H9 (cell line): ENCODE data around the gene PTPN11. TPM values are rescaled to one million over a fixed set of nuclear protein-coding genes. Genes with fewer than 3 reads are reported as not detected.

Experiments used
- DNase-seq: peaks from one replicate; pipeline ENCODE4 v3.0.0-alpha.2; 2017
- H2AFZ ChIP-seq: one replicate; pipeline ENCODE4 v1.6.1; 2013; ENCODE audit warnings: mild to moderate bottlenecking, low read length, control low read depth, moderate library complexity
- H2AK5ac ChIP-seq: 2 replicates; pipeline ENCODE4 v1.6.1; 2013; ENCODE audit warnings: low read length, control low read depth, mixed read lengths; ENCODE audit not compliant: insufficient read length
- H2BK120ac ChIP-seq: one replicate; pipeline ENCODE4 v1.6.1; 2013; ENCODE audit warnings: low read depth, mild to moderate bottlenecking, low read length, control low read depth, inconsistent platforms; ENCODE audit not compliant: poor library complexity, severe bottlenecking
- H2BK12ac ChIP-seq: 2 replicates; pipeline ENCODE4 v1.6.1; 2013; ENCODE audit warnings: low read length, control low read depth, mixed read lengths, low read depth; ENCODE audit not compliant: insufficient read length
- H2BK15ac ChIP-seq: 2 replicates; pipeline ENCODE4 v1.6.1; 2013; ENCODE audit warnings: low read depth, low read length, control low read depth
- H2BK20ac ChIP-seq: one replicate; pipeline ENCODE4 v1.6.1; 2013; ENCODE audit warnings: low read depth, mild to moderate bottlenecking, low read length, control low read depth, inconsistent platforms; ENCODE audit not compliant: poor library complexity, severe bottlenecking
- H2BK5ac ChIP-seq: 2 replicates; pipeline ENCODE4 v1.6.1; 2013; ENCODE audit warnings: low read length, control low read depth, mixed read lengths; ENCODE audit not compliant: insufficient read length
- H3K14ac ChIP-seq: 2 replicates; pipeline ENCODE4 v1.6.1; 2013; ENCODE audit warnings: low read length, control low read depth; ENCODE audit not compliant: insufficient read depth
- H3K18ac ChIP-seq: 2 replicates; pipeline ENCODE4 v1.6.1; 2013; ENCODE audit warnings: low read depth, mild to moderate bottlenecking, mixed read lengths, low read length, control low read depth; ENCODE audit not compliant: insufficient read length
- H3K23ac ChIP-seq: 2 replicates; pipeline ENCODE4 v1.6.1; 2013; ENCODE audit warnings: low read length, control low read depth, mixed read lengths, low read depth; ENCODE audit not compliant: insufficient read length
- H3K23me2 ChIP-seq: 2 replicates; pipeline ENCODE4 v1.6.1; 2013; ENCODE audit warnings: low read depth, mild to moderate bottlenecking, mixed read lengths, low read length, control low read depth; ENCODE audit not compliant: insufficient read length, poor library complexity, severe bottlenecking
- H3K27ac ChIP-seq: 2 replicates; pipeline ENCODE4 v1.5.1; 2013; ENCODE audit warnings: low read length, control low read depth, mixed read lengths, low read depth; ENCODE audit not compliant: insufficient read length
- H3K27me3 ChIP-seq: 2 replicates; pipeline ENCODE4 v1.6.1; 2013; ENCODE audit warnings: low read length, control low read depth, inconsistent platforms; ENCODE audit not compliant: insufficient read depth
- H3K4ac ChIP-seq: 2 replicates; pipeline ENCODE4 v1.6.1; 2013; ENCODE audit warnings: low read depth, mild to moderate bottlenecking, control low read depth, inconsistent platforms, low read length, moderate library complexity
- H3K4me1 ChIP-seq: 2 replicates; pipeline ENCODE4 v1.6.1; 2013; ENCODE audit warnings: low read length, control low read depth, inconsistent platforms; ENCODE audit not compliant: insufficient read depth
- H3K4me2 ChIP-seq: 2 replicates; pipeline ENCODE4 v1.6.1; 2013; ENCODE audit warnings: low read length, control low read depth, mixed read lengths; ENCODE audit not compliant: insufficient read length, insufficient read depth
- H3K56ac ChIP-seq: 2 replicates; pipeline ENCODE4 v1.6.1; 2013; ENCODE audit warnings: low read depth, mild to moderate bottlenecking, mixed read lengths, low read length, control low read depth; ENCODE audit not compliant: insufficient read length
- H3K79me1 ChIP-seq: 2 replicates; pipeline ENCODE4 v1.6.1; 2013; ENCODE audit warnings: low read depth, mild to moderate bottlenecking, moderate library complexity, low read length, control low read depth, inconsistent platforms; ENCODE audit not compliant: insufficient read depth, poor library complexity, severe bottlenecking
- H3K79me2 ChIP-seq: 2 replicates; pipeline ENCODE4 v1.6.1; 2013; ENCODE audit warnings: low read length, control low read depth, inconsistent platforms; ENCODE audit not compliant: insufficient read depth
- H3K9ac ChIP-seq: 2 replicates; pipeline ENCODE4 v1.6.1; 2013; ENCODE audit warnings: low read length, control low read depth, mixed read lengths; ENCODE audit not compliant: insufficient read length; ENCODE audit errors: extremely low read depth
- H3K9me3 ChIP-seq: one replicate; pipeline ENCODE4 v1.6.1; 2013; ENCODE audit warnings: low read depth, low read length, inconsistent platforms; ENCODE audit not compliant: control insufficient read depth
- H3T11ph ChIP-seq: one replicate; pipeline ENCODE4 v1.6.1; 2013; ENCODE audit warnings: mild to moderate bottlenecking, low read length, control low read depth, inconsistent platforms
- H4K20me1 ChIP-seq: one replicate; pipeline ENCODE4 v1.6.1; 2013; ENCODE audit not compliant: control insufficient read depth, insufficient read length, insufficient read depth
- H4K5ac ChIP-seq: 2 replicates; pipeline ENCODE4 v1.6.1; 2013; ENCODE audit warnings: low read depth, mild to moderate bottlenecking, mixed read lengths, low read length, control low read depth; ENCODE audit not compliant: insufficient read length
- H4K8ac ChIP-seq: replicated peaks from 2 replicates; pipeline ENCODE4 v1.6.1; 2013; ENCODE audit warnings: low read length, control low read depth, mixed read lengths, low read depth; ENCODE audit not compliant: insufficient read length
- H4K91ac ChIP-seq: 2 replicates; pipeline ENCODE4 v1.6.1; 2013; ENCODE audit warnings: low read depth, mild to moderate bottlenecking, moderate library complexity, mixed read lengths, low read length, control low read depth; ENCODE audit not compliant: insufficient read length
- H3K27ac Mint-ChIP-seq, 3 experiments: 2 replicates in 2 of 3; 3 replicates in 1 of 3; pipeline ENCODE4 v1.8.0; 2020 to 2021; ENCODE audit warnings: mixed read lengths in 3 of 3, mild to moderate bottlenecking in 1 of 3, moderate library complexity in 1 of 3
- H3K27me3 Mint-ChIP-seq: 2 replicates; pipeline ENCODE4 v1.8.0; 2021; ENCODE audit warnings: low read depth, mild to moderate bottlenecking, moderate library complexity, mixed read lengths
- H3K36me3 Mint-ChIP-seq, 3 experiments: 2 replicates in 2 of 3; 3 replicates in 1 of 3; pipeline ENCODE4 v1.8.0; 2020 to 2021; ENCODE audit warnings: low read depth in 3 of 3, mixed read lengths in 3 of 3; ENCODE audit not compliant: insufficient read depth in 1 of 3
- H3K4me1 Mint-ChIP-seq, 2 experiments: 2 replicates each; pipeline ENCODE4 v1.8.0; 2020; ENCODE audit warnings: mixed read lengths in 2 of 2
- H3K4me3 Mint-ChIP-seq, 2 experiments: 2 replicates in 1 of 2; 3 replicates in 1 of 2; pipeline ENCODE4 v1.8.0; 2020 to 2021; ENCODE audit warnings: mild to moderate bottlenecking in 2 of 2, mixed read lengths in 2 of 2, moderate library complexity in 1 of 2
- H3K9me3 Mint-ChIP-seq, 2 experiments: 2 replicates in 1 of 2; 3 replicates in 1 of 2; pipeline ENCODE4 v1.8.0; 2020; ENCODE audit warnings: mild to moderate bottlenecking in 2 of 2, mixed read lengths in 2 of 2, moderate library complexity in 1 of 2
- CTCF ChIP-seq: fragments of 200-600 bp; sonication (generic); conservative IDR thresholded peaks from 3 replicates; pipeline ENCODE4 v1.8.0; 2021; ENCODE audit warnings: antibody characterized with exemption, mild to moderate bottlenecking
- total RNA-seq: library from RNA; stranded (reverse); gene quantifications from 2 replicates; pipeline ENCODE4 v1.2.1, GENCODE V29; 2021

The PTPN11 gene
- total RNA-seq, 1 experiment from 2014 or later: 112 TPM

- Histone ChIP-seq H3K79me2 (no peaks in the 10 kb centered on the region; the same call in 1 of the 2 replicates), H3K79me1 (no peaks in the 10 kb centered on the region), H3K27ac (no peak overlapping the region), H2BK20ac (no peak overlapping the region), H3K4me2 (no peak overlapping the region), H2AFZ (no peak overlapping the region), H4K8ac (no peak overlapping the region), H3T11ph (no peak overlapping the region), H3K23me2 (no peaks in the 10 kb centered on the region), H2AK5ac (no peak overlapping the region), H3K27me3 (no peaks in the 10 kb centered on the region; the same call in 1 of the 2 replicates), H4K20me1 (no peaks in the 10 kb centered on the region), H3K9me3 (no peaks in the 10 kb centered on the region), H4K91ac (no peak overlapping the region), H2BK5ac (no peak overlapping the region), H3K9ac (no peak overlapping the region), H2BK15ac (no peak overlapping the region), H3K14ac (no peak overlapping the region), H3K4ac (no peak overlapping the region), H2BK12ac (no peak overlapping the region), H3K23ac (no peak overlapping the region), H3K18ac (no peak overlapping the region), H2BK120ac (no peak overlapping the region), H4K5ac (no peak overlapping the region), H3K4me1 (no peaks in the 10 kb centered on the region), H3K56ac (no peak overlapping the region)
- H3K4me3 Mint-ChIP-seq: no peak overlapping the region
- H3K4me1 Mint-ChIP-seq: peaks cover 0 to 3% of the 10 kb centered on the region in 2 experiments; a peak in 2 of 4 replicates
- no peak for DNase-seq
- H3K9me3 Mint-ChIP-seq: no peaks in the 10 kb centered on the region
- peaks cover 4 to 38% (median 9%) of the 10 kb centered on the region in 3 experiments; a peak in 5 of 7 replicates for H3K36me3 Mint-ChIP-seq
- TF ChIP-seq CTCF: no peak
- no peaks in the 10 kb centered on the region for H3K27me3 Mint-ChIP-seq
- H3K27ac Mint-ChIP-seq: no peak overlapping the region
Observed at GRCh38 chr12:112464605-112465004, 45.9 kb downstream of the PTPN11 start.
